Osteoblast (primary cell): ENCODE measurements around the gene SFXN2. TPM values are rescaled to one million over a fixed set of nuclear protein-coding genes. Genes with fewer than 3 reads are reported as not detected.
A peak's percentile ranks its signal among the peaks of the same experiment; 100 is the strongest.

Source experiments
- DNase-seq: peaks from one replicate; pipeline ENCODE4 v3.0.0; 2011; ENCODE audit warnings: low spot score, mixed read lengths; ENCODE audit not compliant: insufficient read length; ENCODE audit errors: missing footprints
- H2AFZ ChIP-seq: 2 replicates; pipeline ENCODE4 v1.6.0; 2011; ENCODE audit warnings: mild to moderate bottlenecking, low read length
- H3K27ac ChIP-seq: 2 replicates; pipeline ENCODE4 v1.5.1; 2011; ENCODE audit warnings: mild to moderate bottlenecking, low read depth, low read length, moderate library complexity
- H3K27me3 ChIP-seq: 2 replicates; pipeline ENCODE4 v1.6.0; 2012; ENCODE audit warnings: mild to moderate bottlenecking, control low read depth, inconsistent platforms, low read length, moderate library complexity; ENCODE audit not compliant: insufficient read depth
- H3K36me3 ChIP-seq: 2 replicates; pipeline ENCODE4 v1.5.1; 2011; ENCODE audit warnings: mild to moderate bottlenecking, low read length, control low read depth, moderate library complexity; ENCODE audit not compliant: insufficient read depth
- H3K4me1 ChIP-seq: 2 replicates; pipeline ENCODE4 v1.5.1; 2011; ENCODE audit warnings: mild to moderate bottlenecking, low read length, control low read depth, moderate library complexity; ENCODE audit not compliant: insufficient read depth
- H3K4me2 ChIP-seq: 2 replicates; pipeline ENCODE4 v1.6.0; 2011; ENCODE audit warnings: mild to moderate bottlenecking, low read length; ENCODE audit not compliant: insufficient read depth
- H3K4me3 ChIP-seq: fragments of 200-600 bp; sonication (generic); 3 replicates; pipeline ENCODE4 v1.5.1; 2012; ENCODE audit warnings: mild to moderate bottlenecking, low read length, inconsistent platforms; ENCODE audit not compliant: insufficient read depth
- H3K79me2 ChIP-seq: 2 replicates; pipeline ENCODE4 v1.6.0; 2012; ENCODE audit warnings: mild to moderate bottlenecking, low read length, control low read depth, inconsistent platforms; ENCODE audit not compliant: insufficient read depth
- H3K9me3 ChIP-seq: 2 replicates; pipeline ENCODE4 v1.5.1; 2011; ENCODE audit warnings: low read depth, low read length, control low read depth
- H4K20me1 ChIP-seq: 2 replicates; pipeline ENCODE4 v1.6.0; 2012; ENCODE audit warnings: mild to moderate bottlenecking, low read length, control low read depth; ENCODE audit not compliant: insufficient read depth
- CTCF ChIP-seq: IDR thresholded peaks from 2 replicates; pipeline ENCODE4 v1.5.1; 2011; ENCODE audit warnings: mild to moderate bottlenecking, low read depth, low read length, moderate library complexity; ENCODE audit errors: extremely low read depth
- total RNA-seq: library from RNA; depleted of rRNA; stranded (reverse); fragments of >200 nt; gene quantifications from 2 replicates; pipeline ENCODE4 v1.2.3, GENCODE V29; 2012

The SFXN2 gene
- total RNA-seq, 1 donor, result 3.6 TPM

- Histone ChIP-seq H4K20me1 (peaks cover 20% of the 10 kb centered on the region), H2AFZ (no peak overlapping the region), H3K27ac (peak overlapping the region; percentile 12), H3K27me3 (no peaks in the 10 kb centered on the region), H3K4me2 (no peak overlapping the region), H3K79me2 (peaks cover 86% of the 10 kb centered on the region), H3K4me1 (peaks cover 25% of the 10 kb centered on the region), H3K4me3 (no peak overlapping the region), H3K36me3 (peaks cover 4% of the 10 kb centered on the region), H3K9me3 (no peaks in the 10 kb centered on the region)
- DNase-seq, result no peak
- TF ChIP-seq CTCF, result no peak
Observed at GRCh38 chr10:102759497-102760210, 45.2 kb downstream of the SFXN2 start.

- H2AFZ ChIP-seq, result no peak overlapping the region
- H3K27ac ChIP-seq, result no peak overlapping the region
- no peaks in the 10 kb centered on the region for H3K27me3 ChIP-seq
- H3K9me3 ChIP-seq, result no peaks in the 10 kb centered on the region
- H4K20me1 ChIP-seq, result peaks cover 22% of the 10 kb centered on the region
- peaks cover 4% of the 10 kb centered on the region for H3K36me3 ChIP-seq
- H3K4me3 ChIP-seq, result no peak overlapping the region
- TF ChIP-seq CTCF, result no peak
- peaks cover 27% of the 10 kb centered on the region for H3K4me1 ChIP-seq
- peaks cover 84% of the 10 kb centered on the region for H3K79me2 ChIP-seq
- H3K4me2 ChIP-seq, result no peak overlapping the region
- peak; percentile 38 for DNase-seq
Observed at GRCh38 chr10:102761981-102762380, 47.5 kb downstream of the SFXN2 start.

- Histone ChIP-seq H2AFZ (no peak overlapping the region), H3K27me3 (no peaks in the 10 kb centered on the region), H3K9me3 (no peaks in the 10 kb centered on the region), H3K4me1 (peaks cover 29% of the 10 kb centered on the region), H3K27ac (no peak overlapping the region), H3K79me2 (peaks cover 84% of the 10 kb centered on the region), H3K36me3 (peaks cover 4% of the 10 kb centered on the region), H3K4me3 (no peak overlapping the region), H4K20me1 (peaks cover 22% of the 10 kb centered on the region), H3K4me2 (no peak overlapping the region)
- no peak for DNase-seq
- TF ChIP-seq CTCF, result no peak
Observed at GRCh38 chr10:102762401-102763015, 48.1 kb downstream of the SFXN2 start.

GRCh38 chr10:102763037-102763607 lies 48.7 kb downstream of the SFXN2 start:
- Histone ChIP-seq H3K4me3 (no peak overlapping the region), H3K79me2 (peaks cover 86% of the 10 kb centered on the region), H3K36me3 (peaks cover 4% of the 10 kb centered on the region), H3K9me3 (no peaks in the 10 kb centered on the region), H4K20me1 (peaks cover 24% of the 10 kb centered on the region), H3K4me2 (no peak overlapping the region), H3K4me1 (peaks cover 29% of the 10 kb centered on the region), H2AFZ (no peak overlapping the region), H3K27ac (no peak overlapping the region), H3K27me3 (no peaks in the 10 kb centered on the region)
- TF ChIP-seq CTCF, result no peak
- DNase-seq, result no peak
